DMS 273 (cell line): ENCODE data around the gene FXYD1.

Experiments used
- DNase-seq: peaks from one replicate; lab custom pipeline; 2025; ENCODE audit not compliant: unreplicated experiment; lab: John Stamatoyannopoulos, UW

Gene FXYD1

DNA sequence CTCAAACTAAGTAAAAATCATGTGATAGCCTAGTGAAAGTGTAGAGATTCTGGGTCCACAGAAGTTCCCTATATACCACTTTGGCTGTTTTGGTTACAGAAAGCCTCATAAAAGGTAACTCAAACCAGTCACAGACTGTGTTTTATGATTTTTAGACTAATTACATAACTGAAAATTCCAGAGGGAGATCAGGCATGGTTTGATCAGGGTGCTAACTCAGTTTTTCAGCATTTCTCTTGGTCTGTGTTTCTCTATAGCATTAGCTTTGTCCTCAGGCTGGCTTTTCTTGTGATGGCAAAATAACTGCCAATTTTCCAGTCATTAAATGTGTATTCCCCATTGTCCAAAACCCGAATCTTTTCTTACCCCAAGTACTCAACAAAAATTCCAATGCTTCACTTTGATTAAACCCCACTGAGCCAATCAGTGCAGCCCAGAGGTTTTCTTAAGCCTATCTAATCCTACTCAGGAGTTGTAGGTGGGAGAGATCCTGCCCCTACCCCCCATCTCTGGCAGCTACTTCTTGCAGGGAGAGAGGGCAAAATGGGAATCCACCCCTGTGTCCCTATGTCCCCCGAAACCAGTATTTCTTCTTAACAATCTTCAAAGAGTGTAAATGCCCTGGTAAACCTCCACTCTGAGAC is 31.6 kb upstream of the FXYD1 start:
- no peak for DNase-seq

DNA sequence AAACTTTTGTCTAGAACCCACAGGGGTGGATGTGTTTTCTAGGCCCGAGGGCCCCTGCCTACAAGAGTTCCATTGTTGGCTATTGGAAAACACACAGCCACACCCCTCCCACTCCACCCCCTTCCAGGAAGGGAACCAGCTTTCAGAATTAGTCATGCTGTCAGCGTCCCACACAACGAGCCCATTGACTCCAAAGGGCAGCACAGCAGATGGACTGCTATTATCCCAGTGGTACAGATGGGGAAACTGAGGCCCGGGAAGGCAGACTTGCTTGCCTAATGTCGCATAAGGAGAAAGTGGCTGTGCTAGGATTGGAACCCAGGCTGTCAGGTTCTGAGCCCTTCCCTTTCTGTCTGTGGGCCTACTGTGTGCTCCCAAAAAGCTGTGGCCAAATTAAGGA is 31.1 kb upstream of the FXYD1 start:
- no peak for DNase-seq

DNA sequence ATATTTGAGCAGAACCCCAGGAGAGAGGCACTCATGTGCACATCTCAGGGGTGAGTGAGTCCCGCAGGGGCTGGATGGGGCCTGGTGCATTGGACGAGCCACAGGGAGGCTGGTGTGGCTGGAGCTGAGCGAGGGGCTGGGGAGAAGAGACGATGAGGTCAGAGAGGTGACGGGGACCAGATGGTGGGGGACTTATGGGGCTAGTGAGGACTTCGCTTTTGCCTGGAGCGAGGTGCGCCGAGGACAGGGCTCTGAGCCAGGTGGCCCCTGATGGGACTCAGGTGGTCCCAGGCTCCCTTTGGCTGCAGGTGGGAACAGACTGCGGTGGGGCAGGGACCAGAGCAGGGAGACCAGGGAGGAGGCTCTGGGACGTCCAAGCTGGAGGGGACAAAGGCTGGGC is 29.9 kb upstream of the FXYD1 start:
- no peak for DNase-seq

DNA sequence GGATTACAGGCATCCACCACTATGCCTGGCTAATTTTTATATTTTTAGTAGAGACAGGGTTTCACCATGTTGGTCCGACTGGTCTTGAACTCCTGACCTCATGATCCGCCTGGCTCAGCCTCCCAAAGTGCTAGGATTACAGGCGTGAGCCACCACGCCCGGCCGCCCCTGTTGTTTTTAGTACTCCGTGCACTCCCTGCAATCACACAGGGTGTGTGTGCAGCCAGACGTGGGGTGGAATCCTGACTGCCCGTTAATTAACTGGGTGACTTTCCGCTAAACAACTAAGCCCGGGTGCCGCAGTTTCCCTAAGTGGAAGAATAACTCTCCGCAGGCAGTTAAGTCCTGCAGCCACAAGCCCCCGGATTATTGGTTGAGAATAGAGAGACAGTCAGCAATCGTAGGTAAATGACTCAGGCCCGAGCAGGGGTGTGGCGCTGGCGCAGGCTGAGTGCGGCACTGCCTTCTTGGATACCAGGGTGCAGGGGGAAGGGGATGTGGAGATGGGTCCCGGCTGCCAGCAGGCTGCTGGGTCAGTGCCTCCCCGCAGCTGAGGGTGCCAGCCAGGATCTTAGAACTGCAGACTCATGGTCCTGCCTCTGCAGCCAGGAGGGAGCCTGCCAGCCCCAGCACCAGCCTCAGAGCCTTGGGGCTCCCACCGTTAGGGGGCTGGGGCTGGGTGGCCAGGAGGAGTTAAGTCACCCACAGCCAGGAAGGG is 29.1 kb upstream of the FXYD1 start:
- no peak for DNase-seq

DNA sequence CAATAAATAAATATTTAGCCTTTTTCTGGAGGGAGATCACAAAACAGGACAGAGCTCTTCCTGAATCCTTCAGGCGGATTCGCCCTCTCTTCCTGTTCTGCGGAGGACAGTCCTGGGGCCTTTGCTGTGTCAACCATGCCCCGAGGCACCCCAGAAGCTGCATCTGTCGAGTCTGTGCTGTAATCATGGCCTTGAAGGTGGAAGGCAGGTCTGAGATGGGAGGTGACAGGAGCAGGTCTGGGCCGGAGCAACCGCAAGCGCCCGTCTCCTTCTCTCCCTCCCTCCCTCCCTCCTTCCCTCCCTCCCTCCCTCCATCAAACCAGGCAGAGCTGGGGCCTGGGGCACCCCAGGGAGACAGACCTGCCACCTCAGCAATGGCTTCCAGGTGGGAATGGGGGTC is 27.6 kb upstream of the FXYD1 start:
- DNase-seq = no peak

DNA sequence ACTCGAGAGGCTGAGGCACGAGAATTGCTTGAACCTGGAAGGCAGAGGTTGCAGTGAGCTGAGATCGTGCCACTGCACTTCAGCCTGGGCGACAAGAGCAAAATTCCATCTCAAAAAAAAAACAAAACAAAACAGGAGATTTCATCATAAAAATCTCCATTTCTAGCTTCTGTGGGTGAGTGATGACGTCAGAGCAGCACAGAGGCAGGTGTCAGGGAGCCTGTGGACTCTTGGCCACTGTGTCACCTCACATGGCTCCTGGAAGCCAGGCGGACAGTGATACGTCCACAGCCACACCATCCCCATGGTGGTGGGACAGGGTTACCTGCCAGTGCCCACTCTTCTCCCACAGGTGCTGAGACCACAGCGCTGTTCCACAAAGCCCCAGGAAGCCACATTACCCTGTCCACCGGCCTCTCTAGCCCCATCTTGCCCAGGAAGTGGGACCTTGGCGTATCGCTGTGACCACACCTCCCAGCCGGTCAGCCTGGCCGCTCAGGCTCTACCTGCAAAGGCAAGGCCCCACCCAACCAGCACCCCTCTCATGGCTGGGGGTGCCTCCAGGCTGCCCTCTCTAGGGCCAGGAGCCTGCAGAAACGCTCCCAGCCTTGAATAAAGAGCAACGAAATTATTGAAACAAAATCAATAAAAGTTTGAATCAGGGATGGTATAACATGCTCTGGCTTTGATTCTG is 25.5 kb upstream of the FXYD1 start:
- no peak for DNase-seq

DNA sequence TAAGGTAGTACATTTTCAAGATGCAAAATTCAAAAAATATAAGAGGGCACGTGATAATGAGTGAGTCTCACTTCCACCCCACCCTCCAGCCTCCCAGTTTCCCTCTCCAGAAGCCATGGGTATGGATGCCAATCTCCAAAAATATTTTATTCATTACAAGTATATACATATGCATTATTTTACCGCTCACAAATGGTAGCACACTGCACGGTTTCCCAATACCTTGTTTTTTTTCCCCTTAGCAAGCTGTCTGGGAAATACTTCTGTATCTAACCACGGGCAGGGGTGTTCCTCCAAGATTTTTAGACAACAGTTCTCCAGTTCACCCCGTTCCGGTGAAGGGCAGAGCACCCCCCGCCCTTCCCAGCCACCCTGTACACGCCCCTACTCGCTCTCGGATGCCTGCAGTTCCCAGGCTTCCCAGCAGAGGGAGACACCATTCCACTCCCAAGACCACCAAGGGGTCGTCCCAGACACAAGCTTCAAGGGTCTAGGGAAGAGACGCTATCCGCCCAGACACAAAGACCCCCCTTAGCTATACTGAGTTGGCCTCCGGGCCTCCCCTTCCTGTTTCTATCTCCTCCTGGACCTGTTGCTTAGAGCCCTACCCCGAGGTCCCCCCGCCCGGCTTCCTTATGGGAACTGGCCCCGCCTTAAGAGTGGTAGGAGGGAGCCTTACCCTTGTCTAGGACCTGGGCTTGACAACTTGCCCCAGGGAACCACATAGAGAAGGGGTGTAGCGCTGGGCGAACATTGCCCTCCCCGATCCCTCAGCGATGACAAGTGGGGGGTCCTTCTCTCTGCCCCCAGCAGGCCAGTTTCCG is 24.1 kb upstream of the FXYD1 start:
- peak; percentile 87 for DNase-seq

DNA sequence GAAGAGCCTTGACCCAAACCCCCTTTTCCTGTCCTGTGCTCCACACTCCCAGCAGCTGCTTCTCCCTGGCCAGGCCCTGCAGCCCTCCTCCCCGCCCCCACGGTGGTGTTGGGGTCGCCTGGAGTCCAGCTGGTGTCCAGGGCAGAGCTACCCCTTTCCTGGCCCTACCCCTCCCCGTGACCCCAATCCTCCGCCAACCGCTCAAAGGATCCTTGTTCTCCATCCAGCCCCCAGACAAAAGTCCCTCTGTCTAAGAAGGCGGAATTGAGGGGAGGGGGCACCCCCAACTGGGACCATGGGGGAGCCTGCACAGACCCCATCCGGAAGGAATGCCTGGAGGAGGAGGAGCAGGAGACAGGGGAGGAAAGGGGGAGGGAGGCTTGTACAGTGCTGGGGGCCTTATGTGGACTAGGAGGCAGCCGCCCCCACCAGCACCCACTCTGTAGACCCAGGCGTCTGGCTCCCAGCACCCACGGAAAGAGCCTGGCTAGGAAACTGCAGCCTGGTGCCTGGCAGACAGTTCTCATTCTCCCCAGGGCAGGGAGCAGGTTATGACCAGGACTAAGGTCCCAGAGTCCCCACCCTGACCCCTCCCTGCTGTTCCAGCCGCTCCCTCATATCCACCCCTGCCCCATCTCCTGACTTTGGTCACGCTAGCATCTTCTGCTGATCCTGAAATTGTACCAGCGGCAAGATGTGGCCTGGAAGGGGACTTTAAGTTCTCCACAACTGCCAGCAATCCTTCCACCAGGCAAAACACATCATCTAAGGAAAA is 23.3 kb upstream of the FXYD1 start, which contains the start of gene FXYD3:
Gene FXYD3, plus strand, starts transcription at position 647 of the 775 bp plus-strand sequence. CDS start 3,554 bp downstream, outside the sequence.
- no peak for DNase-seq

DNA sequence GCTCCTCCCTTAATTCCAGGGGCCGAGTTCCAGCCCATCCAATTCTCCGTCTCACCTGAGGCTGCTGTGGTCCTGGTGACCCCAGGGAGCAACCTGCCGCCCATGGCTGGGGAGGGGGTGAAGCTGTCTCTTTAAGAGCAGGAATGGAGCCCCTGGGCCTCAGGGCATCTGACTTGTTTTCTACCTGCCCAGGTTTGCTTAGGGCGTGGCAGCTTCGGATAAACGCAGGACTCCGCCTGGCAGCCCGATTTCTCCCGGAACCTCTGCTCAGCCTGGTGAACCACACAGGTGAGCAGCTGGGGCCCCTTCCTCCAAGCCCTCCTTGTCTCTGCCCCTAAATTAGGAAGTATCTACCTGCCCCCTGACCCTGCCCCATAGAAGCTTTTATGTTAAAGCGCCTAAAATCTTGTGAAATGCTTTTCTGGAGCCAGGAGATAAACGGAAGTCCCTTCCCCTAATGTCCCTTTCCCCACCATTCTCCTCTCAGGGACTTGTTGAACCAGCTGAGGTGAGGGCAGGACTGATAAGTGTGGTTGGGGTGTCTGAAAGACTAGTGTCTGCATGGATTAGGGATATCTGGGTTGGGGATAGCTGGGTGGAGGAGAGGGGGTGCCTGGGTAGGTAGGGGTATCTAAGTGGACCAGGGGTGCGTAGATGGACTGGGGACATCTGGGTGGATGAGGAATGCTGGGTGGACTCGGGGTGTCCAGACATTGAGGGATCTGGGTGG is 22.4 kb upstream of the FXYD1 start:
- DNase-seq = no peak

DNA sequence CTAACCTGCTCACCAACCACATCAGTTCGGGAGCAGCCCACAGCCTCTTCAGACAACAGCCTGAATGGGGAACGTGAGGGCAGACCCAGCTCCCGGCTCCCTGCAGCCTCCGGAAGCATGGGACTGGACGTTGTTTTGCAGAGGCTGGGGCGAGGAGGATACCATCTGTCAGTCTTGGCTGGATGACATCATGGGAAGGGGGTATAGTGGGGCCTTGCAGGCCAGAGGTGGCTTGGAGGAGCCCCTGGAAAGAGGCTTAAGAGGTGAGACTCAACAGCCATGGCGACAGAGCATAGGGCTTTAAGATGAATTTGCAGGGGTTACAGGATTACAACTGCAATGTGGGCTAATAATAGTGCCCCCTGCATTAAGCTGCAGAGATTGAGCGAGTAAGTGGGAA is 21.5 kb upstream of the FXYD1 start:
- peak; percentile 95 for DNase-seq

DNA sequence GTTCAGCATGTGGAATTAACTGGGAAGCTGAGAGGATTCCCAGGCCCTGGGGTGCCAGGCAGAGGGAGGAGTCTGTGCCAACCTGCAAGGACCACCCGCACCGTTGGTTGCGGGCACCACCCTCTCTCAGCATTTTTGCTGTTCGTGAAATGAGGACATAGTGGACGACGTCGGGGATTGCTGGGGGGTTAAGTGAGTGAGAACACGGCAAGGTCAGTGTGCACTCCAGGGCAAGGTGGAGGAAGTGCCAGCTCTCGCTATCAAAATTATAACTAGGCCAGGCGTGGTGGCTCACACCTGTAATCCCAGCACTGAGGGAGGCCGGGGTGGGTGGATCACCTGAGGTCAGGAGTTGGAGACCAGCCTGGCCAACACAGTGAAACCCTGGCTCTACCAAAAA is 20.8 kb upstream of the FXYD1 start:
- DNase-seq = no peak

DNA sequence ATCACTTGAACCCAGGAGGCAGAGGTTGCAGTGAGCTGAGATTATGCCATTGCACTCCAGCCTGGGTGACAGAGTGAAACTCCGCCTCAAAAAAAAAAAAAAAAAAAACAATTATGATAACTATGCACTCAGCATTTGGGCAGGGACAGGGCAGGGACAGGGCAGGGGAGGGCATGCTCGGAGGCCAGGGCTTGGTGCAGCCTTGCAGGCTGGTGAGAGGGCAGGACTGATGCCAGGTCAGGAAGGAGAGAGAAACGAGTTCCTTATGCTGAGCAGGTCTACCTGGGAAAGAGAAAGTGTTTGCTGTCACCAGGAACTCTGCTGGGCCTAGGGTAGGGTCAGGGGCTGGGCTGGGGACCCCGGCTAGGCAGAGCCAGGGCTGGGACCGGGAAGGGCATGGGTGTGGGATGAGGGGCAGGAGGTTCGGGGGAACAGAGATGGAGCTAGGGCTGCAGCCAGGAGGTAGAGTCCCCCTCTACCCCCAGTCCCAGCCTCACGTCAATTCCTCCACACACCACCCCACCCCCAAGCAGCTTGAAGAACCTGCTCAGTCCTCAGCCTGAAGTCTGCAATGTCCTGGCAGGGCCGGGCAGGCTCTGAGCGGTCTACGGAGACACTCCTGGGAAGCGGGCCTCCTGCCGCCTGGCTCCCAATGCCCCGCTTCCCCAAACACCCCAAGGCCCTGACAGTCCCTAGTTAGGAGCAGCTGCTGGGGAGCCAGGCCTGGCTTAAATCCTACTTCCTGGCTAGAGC is 20.2 kb upstream of the FXYD1 start:
- peak; percentile 35 for DNase-seq

DNA sequence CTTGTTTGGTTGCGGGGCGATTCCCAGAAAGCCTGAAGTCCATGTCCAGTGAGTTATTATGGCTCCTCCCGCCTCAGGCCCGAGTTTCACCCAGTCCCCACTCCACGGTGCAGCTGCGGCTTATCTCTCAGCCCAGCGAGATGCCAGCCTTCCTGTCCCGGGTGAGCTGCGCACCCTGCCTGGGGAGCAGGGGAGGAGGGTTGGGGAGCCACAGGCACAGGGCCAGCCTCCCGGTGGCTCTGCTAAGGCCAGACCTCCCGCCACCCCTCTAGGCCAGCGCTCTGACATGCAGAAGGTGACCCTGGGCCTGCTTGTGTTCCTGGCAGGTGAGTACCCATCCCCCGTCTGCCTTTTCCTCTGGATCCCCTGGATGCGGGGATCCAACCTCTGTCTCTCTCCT is 19.5 kb upstream of the FXYD1 start:
- no peak for DNase-seq

DNA sequence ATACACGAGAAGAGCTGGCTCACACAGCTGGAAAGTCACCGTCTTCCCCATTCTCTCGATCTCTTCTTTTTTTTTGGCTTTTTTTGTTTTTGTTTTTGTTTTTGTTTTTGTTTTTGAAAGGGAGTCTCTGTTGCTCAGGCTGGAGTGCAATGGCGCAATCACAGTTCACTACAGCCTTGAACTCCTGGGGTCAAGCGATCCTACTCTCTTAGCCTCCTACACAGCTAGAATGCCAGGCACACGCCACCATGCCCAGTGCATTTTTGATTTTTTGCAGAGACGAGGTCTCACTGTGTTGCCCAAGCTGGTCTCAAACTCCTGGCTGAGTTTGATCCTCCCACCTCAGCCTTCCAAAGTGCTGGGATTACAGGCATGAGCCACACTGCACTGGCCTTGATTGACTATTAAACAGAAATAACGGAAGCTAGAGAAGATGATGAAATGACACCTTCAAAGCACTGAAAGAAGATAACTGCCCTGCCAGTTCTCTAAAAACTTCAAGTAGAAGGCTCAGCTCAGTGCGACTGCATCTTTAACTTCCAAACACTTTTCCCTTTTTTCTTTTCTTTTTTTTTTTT is 19.0 kb upstream of the FXYD1 start:
- no peak for DNase-seq

DNA sequence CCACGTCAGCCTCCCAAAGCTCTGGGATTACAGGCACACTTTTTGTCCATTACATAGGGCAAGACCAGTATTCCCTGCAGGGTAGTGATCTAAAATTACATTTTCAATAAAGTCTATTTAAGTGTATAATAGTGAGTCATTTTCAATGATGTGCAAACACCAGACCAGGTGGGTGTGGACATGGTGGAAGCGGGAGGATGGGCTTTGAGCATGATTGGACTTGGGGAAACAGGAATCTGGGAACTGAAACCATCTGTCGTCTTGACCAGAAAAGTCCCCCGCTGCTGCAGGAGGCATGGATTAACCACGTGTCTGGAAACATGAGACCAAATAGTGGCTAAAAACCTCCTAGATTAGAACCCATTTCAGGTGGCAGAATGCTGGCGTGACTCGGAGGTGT is 18.1 kb upstream of the FXYD1 start:
- peak; percentile 98 for DNase-seq

DNA sequence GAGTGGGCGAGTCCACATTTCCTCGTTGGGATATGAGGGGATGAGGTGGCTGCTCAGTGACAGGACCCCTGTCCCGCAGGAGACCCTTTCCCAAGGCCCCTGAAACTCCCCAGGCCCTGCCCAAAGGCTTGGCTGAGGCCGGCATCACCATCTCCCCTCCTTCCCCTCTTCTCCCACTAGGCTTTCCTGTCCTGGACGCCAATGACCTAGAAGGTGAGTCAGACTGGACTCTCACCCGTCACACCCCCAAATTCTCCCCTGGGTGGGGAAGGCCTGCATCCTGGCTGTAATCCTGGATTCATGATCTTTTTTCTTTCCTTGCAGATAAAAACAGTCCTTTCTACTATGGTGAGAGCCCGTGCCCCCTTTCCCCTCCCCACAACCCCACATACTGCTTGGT is 17.7 kb upstream of the FXYD1 start:
- peak; percentile 61 for DNase-seq

DNA sequence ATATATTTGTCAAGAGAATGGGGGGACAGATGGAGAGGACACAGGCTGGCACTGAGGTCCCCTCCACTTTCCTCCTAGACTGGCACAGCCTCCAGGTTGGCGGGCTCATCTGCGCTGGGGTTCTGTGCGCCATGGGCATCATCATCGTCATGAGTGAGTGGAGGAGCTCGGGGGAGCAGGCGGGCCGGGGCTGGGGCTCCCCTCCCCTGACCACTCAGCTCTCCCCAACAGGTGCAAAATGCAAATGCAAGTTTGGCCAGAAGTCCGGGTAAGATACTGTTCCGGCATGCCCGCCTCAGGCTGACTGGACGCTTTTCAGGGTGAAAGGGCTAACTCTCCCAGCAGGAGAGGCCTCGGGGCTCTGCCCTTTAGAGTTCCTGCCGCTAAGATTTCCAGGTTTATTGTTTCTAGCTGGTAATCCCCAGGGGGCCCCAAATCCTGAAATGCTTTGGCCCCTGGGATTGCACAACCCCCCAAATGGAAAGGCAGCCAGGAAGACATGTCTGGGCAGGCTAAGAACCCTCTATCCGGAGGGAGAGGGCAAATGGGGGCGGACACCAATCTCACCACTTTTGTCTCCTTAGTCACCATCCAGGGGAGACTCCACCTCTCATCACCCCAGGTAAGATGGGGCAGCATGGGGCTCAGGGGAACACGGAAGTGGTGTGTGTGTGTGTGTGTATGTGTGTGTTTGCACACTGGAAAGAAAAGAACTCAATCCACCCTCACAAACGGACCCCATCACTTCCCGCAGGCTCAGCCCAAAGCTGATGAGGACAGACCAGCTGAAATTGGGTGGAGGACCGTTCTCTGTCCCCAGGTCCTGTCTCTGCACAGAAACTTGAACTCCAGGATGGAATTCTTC is 15.7 kb upstream of the FXYD1 start:
- DNase-seq = peak; percentile 58

DNA sequence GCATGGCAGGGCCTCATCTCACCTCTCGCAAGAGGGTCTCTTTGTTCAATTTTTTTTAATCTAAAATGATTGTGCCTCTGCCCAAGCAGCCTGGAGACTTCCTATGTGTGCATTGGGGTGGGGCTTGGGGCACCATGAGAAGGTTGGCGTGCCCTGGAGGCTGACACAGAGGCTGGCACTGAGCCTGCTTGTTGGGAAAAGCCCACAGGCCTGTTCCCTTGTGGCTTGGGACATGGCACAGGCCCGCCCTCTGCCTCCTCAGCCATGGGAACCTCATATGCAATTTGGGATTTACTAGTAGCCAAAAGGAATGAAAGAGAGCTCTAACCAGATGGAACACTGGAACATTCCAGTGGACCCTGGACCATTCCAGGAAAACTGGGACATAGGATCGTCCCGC is 15.1 kb upstream of the FXYD1 start:
- peak; percentile 78 for DNase-seq
